CD4-positive, alpha-beta T cell (primary cell): ENCODE measurements around the gene DCDC1. TPM values are rescaled to one million over a fixed set of nuclear protein-coding genes. Genes with fewer than 3 reads are reported as not detected.

ENCODE experiments used
- ATAC-seq: fragments of 200-7000 bp; cut with Tn5 transposase; one replicate; pipeline ENCODE4 v1.10.0; 2022; ENCODE audit warnings: mild to moderate bottlenecking; ENCODE audit not compliant: poor library complexity
- CTCF ChIA-PET: fragments of 350-600 bp; sonication (Branson Sonifier 250); formaldehyde crosslinking; loops from one replicate; lab custom pipeline; 2021; ENCODE audit warnings: antibody characterized with exemption, inconsistent platforms; lab: Charles Lee
- POLR2A ChIA-PET: fragments of 350-600 bp; sonication (Branson Sonifier 250); formaldehyde crosslinking; loops from one replicate; lab custom pipeline; 2021; ENCODE audit warnings: antibody characterized with exemption, inconsistent platforms; lab: Charles Lee
- DNase-seq, 14 experiments: peaks; one replicate each; pipeline ENCODE4 v3.0.0-alpha.2; 2013 to 2020; ENCODE audit warnings: mixed read lengths in 2 of 14
- H3K27ac ChIP-seq, 2 donors: one replicate each; pipeline versions ENCODE4 v1.5.1 to v1.7.0; 2013; ENCODE audit warnings: low read length in 2 of 2, low read depth in 1 of 2, mild to moderate bottlenecking in 1 of 2
- H3K27me3 ChIP-seq, 2 experiments: 1 replicate in 1 of 2; 2 replicates in 1 of 2; pipeline versions ENCODE4 v1.6.1 to v1.7.0; 2013; ENCODE audit warnings: low read length in 2 of 2, control low read depth in 1 of 2, mild to moderate bottlenecking in 1 of 2, moderate library complexity in 1 of 2; ENCODE audit not compliant: insufficient read depth in 2 of 2, control insufficient read depth in 1 of 2
- H3K36me3 ChIP-seq: one replicate; pipeline ENCODE4 v1.6.1; 2013; ENCODE audit warnings: low read length, control low read depth; ENCODE audit not compliant: insufficient read depth
- H3K4me1 ChIP-seq: one replicate; pipeline ENCODE4 v1.6.1; 2013; ENCODE audit warnings: low read length, control low read depth; ENCODE audit not compliant: insufficient read depth
- H3K4me3 ChIP-seq: one replicate; pipeline ENCODE4 v1.5.1; 2013; ENCODE audit warnings: mild to moderate bottlenecking, low read length, moderate library complexity
- H3K9me3 ChIP-seq, 2 experiments: 1 replicate in 1 of 2; 2 replicates in 1 of 2; pipeline versions ENCODE4 v1.6.1 to v1.7.0; 2013; ENCODE audit warnings: low read length in 2 of 2, mild to moderate bottlenecking in 2 of 2, control low read depth in 1 of 2, moderate library complexity in 1 of 2; ENCODE audit not compliant: control insufficient read depth in 1 of 2, insufficient read depth in 1 of 2
- H3K27ac Mint-ChIP-seq: one replicate; pipeline ENCODE4 v1.8.0; 2020; ENCODE audit warnings: mixed read lengths
- H3K27me3 Mint-ChIP-seq: one replicate; pipeline ENCODE4 v1.8.0; 2021; ENCODE audit warnings: mixed read lengths
- H3K36me3 Mint-ChIP-seq: one replicate; pipeline ENCODE4 v1.8.0; 2021; ENCODE audit warnings: low read depth, mixed read lengths
- H3K4me1 Mint-ChIP-seq: one replicate; pipeline ENCODE4 v1.8.0; 2021; ENCODE audit warnings: low read depth, mixed read lengths
- H3K4me3 Mint-ChIP-seq: one replicate; pipeline ENCODE4 v1.8.0; 2020; ENCODE audit warnings: mild to moderate bottlenecking, mixed read lengths
- H3K9me3 Mint-ChIP-seq: one replicate; pipeline ENCODE4 v1.8.0; 2020; ENCODE audit warnings: mixed read lengths
- CTCF ChIP-seq: fragments of 200-600 bp; IDR thresholded peaks from one replicate; pipeline ENCODE4 v1.8.0; 2022; ENCODE audit warnings: antibody characterized with exemption, mild to moderate bottlenecking
- intact Hi-C, 2 experiments: fragments of 100-400 bp; cut with DNase I in 1 of 2; cut with micrococcal nuclease in 1 of 2; formaldehyde crosslinking; loops; one replicate each; pipeline versions ENCODE4 v1.15.1 to v1.9.0; 2023 to 2025; cut with DNase I, micrococcal nuclease
- total RNA-seq, 174 experiments: library from RNA in 2 of 174; stranded (reverse) in 2 of 174; gene quantifications; one replicate each; pipeline ENCODE4 v1.2.3 and lab custom pipeline; 2021 to 2026

The DCDC1 gene
- total RNA-seq, 2 experiments from 2014 or later: 0.11 TPM; not detected in 1

- Mint-ChIP-seq H3K36me3 (peaks cover 33% of the 10 kb centered on the region), H3K4me3 (no peak overlapping the region), H3K27ac (no peak overlapping the region), H3K9me3 (peaks cover 2% of the 10 kb centered on the region), H3K4me1 (no peaks in the 10 kb centered on the region), H3K27me3 (no peaks in the 10 kb centered on the region)
- Histone ChIP-seq H3K27ac (no peak overlapping the region), H3K27me3 (no peaks in the 10 kb centered on the region), H3K4me3 (no peak overlapping the region), H3K36me3 (peaks cover 11% of the 10 kb centered on the region), H3K9me3 (no peaks in the 10 kb centered on the region), H3K4me1 (no peaks in the 10 kb centered on the region)
- ATAC-seq: no peak
- no peak for DNase-seq
- POLR2A ChIA-PET: no interaction called here
- no peak for TF ChIP-seq CTCF
- CTCF ChIA-PET: no interaction called here
- intact Hi-C loops: no loop called here
These were observed 43.4 kb upstream of the DCDC1 start for GRCh38 chr11:31412946-31413345.

- ChIA-PET CTCF (no interaction called here), POLR2A (no interaction called here)
- H3K27me3 ChIP-seq: no peaks in the 10 kb centered on the region
- ATAC-seq: no peak
- DNase-seq: no peak
- Mint-ChIP-seq H3K4me3 (no peak overlapping the region), H3K4me1 (no peaks in the 10 kb centered on the region), H3K27ac (no peak overlapping the region), H3K9me3 (peaks cover 2% of the 10 kb centered on the region), H3K27me3 (no peaks in the 10 kb centered on the region), H3K36me3 (peaks cover 16% of the 10 kb centered on the region)
- H3K4me3 ChIP-seq: no peak overlapping the region
- no peak overlapping the region for H3K27ac ChIP-seq
- no peak for TF ChIP-seq CTCF
- H3K36me3 ChIP-seq: no peaks in the 10 kb centered on the region
- intact Hi-C loops: no loop called here
- no peaks in the 10 kb centered on the region for H3K9me3 ChIP-seq
- H3K4me1 ChIP-seq: no peaks in the 10 kb centered on the region
These were observed 38.7 kb upstream of the DCDC1 start for GRCh38 chr11:31408201-31408600.

- Mint-ChIP-seq H3K4me3 (no peak overlapping the region), H3K27ac (no peak overlapping the region), H3K36me3 (peaks cover 26% of the 10 kb centered on the region), H3K9me3 (no peaks in the 10 kb centered on the region), H3K27me3 (no peaks in the 10 kb centered on the region), H3K4me1 (no peaks in the 10 kb centered on the region)
- no peaks in the 10 kb centered on the region for H3K9me3 ChIP-seq
- H3K36me3 ChIP-seq: no peaks in the 10 kb centered on the region
- ChIA-PET POLR2A (no interaction called here), CTCF (no interaction called here)
- no peaks in the 10 kb centered on the region for H3K4me1 ChIP-seq
- H3K4me3 ChIP-seq: no peak overlapping the region
- ATAC-seq (no peak), DNase-seq (no peak)
- no peak overlapping the region for H3K27ac ChIP-seq
- TF ChIP-seq CTCF: no peak
- intact Hi-C loops: no loop called here
- no peaks in the 10 kb centered on the region for H3K27me3 ChIP-seq
These were observed 35.1 kb upstream of the DCDC1 start for GRCh38 chr11:31404614-31405013.
